Breast epithelium (tissue), 3 donors: ENCODE measurements around the gene SLC6A3.

ENCODE experiments used
- CTCF ChIP-seq, 3 donors: fragments of 450-650 bp; IDR thresholded peaks; one replicate each; pipeline ENCODE4 v1.5.1; 2016 to 2017; ENCODE audit warnings: antibody characterized with exemption in 3 of 3, mild to moderate bottlenecking in 3 of 3, moderate library complexity in 3 of 3
- POLR2A ChIP-seq: fragments of 450-650 bp; IDR thresholded peaks from one replicate; pipeline ENCODE4 v1.6.1; 2016; ENCODE audit warnings: antibody characterized with exemption, mild to moderate bottlenecking, moderate library complexity

GRCh38 chr5:1406681-1407640 is 38.3 kb downstream of the SLC6A3 start:
- TF ChIP-seq CTCF (IDR thresholded peaks at IDR 0.05) = no peak
- no peak for TF ChIP-seq POLR2A
